Memory B cell (primary cell): ENCODE results near the gene CYP26B1.

Experiments
- ATAC-seq: fragments of 150-1000 bp; cut with Tn5 transposase; 2 replicates; pipeline ENCODE4 v1.10.0; 2021; ENCODE audit warnings: low read depth, mild to moderate bottlenecking, moderate library complexity
- DNase-seq, 2 donors: peaks; one replicate each; pipeline ENCODE4 v3.0.0; 2022; ENCODE audit warnings: low spot score in 2 of 2
- H3K27ac Mint-ChIP-seq: one replicate; pipeline ENCODE4 v1.8.0; 2022; ENCODE audit warnings: mild to moderate bottlenecking, moderate library complexity, mixed read lengths
- H3K27me3 Mint-ChIP-seq: one replicate; pipeline ENCODE4 v1.8.0; 2022; ENCODE audit warnings: mixed read lengths
- H3K36me3 Mint-ChIP-seq: one replicate; pipeline ENCODE4 v1.8.0; 2022; ENCODE audit warnings: mild to moderate bottlenecking, mixed read lengths
- H3K4me1 Mint-ChIP-seq: one replicate; pipeline ENCODE4 v1.8.0; 2022; ENCODE audit warnings: mixed read lengths
- H3K4me3 Mint-ChIP-seq: one replicate; pipeline ENCODE4 v1.8.0; 2022; ENCODE audit warnings: mild to moderate bottlenecking, moderate library complexity, mixed read lengths
- H3K9me3 Mint-ChIP-seq: one replicate; pipeline ENCODE4 v1.8.0; 2022; ENCODE audit warnings: mixed read lengths

CYP26B1 gene

DNA sequence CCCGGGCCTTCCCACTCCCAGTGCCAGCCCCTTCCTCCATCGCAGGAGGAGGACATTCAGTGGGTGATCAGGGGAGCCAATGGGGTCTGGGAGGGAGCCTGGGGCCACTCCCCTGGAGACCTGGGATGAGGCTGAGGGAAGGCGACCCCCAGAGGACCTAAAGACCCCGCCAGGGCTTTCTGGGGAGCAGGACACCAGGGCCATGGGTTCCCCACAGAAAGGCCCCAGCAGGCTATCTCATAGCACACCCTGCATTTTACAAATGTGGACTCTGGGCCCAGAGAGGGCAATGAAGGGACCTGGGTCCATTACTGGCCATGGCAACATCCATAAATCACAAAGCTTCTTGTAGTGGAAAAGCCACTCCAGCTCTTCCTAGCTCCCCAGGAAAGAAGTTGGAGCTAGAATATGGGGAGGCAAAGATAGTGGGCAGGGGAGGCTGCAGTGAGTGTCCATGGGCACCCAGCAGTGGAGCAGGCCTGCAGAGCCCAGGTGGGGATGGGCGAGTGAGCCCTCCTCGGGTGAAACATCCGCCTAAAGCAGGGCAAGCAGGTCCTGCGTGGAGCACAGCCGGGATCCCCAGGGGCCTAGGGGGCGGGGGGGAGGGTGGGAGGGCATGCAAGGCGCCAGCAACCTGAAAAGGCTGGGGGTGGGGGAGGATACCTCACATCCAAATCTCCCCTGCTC lies 13.8 kb downstream of the CYP26B1 start:
- Mint-ChIP-seq H3K9me3 (no peaks in the 10 kb centered on the region), H3K4me3 (no peak overlapping the region), H3K27ac (no peak overlapping the region), H3K4me1 (peaks cover 4% of the 10 kb centered on the region), H3K36me3 (no peaks in the 10 kb centered on the region), H3K27me3 (peaks cover 11% of the 10 kb centered on the region)
- DNase-seq = no peak
- ATAC-seq = no peak

DNA sequence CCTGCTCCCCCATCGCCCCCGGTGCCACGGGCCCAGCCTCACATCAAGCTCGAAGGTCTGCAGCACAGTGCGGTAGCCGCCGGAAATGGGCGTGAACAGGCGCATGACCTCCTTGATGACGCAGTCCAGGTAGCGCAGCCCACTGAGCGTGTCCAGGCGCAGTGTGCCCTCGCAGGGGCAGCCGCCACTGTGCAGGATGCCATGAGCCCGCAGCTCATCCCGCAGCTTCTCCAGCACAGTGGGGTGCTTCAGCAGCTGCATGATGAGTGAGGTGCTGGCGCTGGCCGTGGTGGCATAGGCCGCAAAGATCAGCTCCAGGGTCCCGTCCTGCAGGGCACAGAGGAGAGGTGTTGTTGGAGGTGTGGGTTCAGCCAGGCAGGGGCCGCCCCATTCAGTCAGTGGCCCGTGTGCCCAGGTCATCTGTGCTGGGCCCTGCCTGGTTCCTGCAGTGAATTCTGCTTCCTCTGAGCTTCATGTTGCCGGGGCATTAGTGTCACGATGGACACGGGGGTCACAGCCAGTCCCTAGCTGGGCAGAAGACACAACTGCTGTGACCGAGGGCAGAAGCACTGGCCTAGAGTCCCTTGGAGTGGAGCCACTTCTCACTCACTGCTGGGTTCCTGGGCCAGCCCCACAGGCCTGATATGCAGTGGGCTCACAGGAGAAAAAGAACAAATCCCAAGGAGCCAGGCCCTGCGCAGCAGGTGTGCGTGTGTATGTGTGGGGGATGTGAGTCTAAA lies 14.5 kb downstream of the CYP26B1 start:
- no peaks in the 10 kb centered on the region for H3K36me3 Mint-ChIP-seq
- no peak for DNase-seq
- ATAC-seq = no peak
- H3K27me3 Mint-ChIP-seq = peaks cover 11% of the 10 kb centered on the region
- H3K9me3 Mint-ChIP-seq = no peaks in the 10 kb centered on the region
- no peak overlapping the region for H3K27ac Mint-ChIP-seq
- no peak overlapping the region for H3K4me3 Mint-ChIP-seq
- H3K4me1 Mint-ChIP-seq = peaks cover 4% of the 10 kb centered on the region

DNA sequence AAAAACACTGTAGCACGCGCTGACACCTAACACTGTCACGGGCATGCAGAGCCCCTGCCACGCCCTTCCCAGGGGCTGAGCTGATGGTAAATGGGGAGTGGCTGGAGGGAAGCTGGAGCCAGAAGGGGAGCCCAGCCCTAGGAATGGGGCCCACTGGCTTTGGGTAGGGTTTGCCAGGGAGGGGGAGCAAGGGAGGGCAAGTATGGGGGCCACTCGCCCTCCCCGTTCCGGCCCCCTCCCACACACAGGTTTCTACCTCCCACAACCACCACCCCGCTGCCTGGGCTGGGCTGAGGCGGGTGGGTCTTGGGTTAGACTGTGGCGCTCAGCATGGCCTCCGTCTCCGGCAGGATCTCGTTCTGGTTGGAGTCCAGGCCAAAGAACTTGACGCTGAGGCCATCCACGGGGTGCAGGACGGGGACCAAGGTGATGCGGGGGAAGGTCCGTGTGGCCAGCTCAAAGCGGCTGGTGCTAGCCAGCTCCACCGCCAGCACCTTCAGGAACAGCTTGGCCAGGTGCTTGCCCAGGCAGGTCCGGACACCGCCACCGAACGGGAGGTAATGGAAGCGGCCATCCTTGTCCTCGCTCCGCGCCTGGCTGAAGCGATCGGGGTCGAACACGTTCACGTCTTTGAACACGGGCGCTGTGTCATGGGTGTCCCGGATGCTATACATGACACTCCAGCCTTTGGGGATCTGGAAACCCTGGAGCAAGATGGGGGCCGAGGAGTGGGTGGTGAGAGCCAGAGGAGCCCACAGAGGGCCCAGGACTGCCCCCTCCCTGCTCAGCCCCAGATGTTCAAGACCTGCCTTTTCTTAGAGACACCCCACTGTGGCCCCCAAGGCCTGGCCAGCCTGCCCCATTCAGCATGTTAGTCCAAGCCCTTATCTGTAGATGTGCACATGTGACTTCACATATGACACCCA lies 15.5 kb downstream of the CYP26B1 start:
- DNase-seq (no peak), ATAC-seq (no peak)
- H3K4me1 Mint-ChIP-seq = peaks cover under 1% of the 10 kb centered on the region
- peaks cover 9% of the 10 kb centered on the region for H3K27me3 Mint-ChIP-seq
- no peak overlapping the region for H3K27ac Mint-ChIP-seq
- H3K36me3 Mint-ChIP-seq = no peaks in the 10 kb centered on the region
- H3K9me3 Mint-ChIP-seq = no peaks in the 10 kb centered on the region
- H3K4me3 Mint-ChIP-seq = no peak overlapping the region

DNA sequence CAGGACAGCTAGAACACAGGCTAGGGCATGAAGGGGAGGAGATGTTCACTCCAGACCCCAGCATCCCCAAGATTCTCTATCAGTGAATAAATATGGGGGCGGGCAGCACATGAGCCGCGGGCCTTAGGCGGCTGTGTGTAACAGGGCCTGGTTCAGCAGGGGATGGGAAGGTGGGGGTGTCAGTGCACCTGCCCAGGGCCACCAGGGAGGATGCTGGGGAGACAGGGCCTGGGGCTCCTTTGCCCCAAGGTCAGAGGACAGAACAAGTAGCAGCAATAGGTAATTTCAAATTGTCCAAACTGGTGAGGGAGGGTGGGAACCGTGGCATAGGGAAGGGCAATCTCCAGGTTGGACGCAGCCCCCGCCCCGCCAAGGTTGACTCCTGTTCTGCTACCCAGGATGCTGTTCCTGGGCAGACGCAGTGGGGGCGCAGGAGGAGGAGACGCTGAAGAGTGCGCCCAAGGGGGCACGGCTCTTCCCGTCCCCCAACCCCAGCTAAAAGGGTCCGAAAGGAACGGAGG lies 16.2 kb downstream of the CYP26B1 start:
- Mint-ChIP-seq H3K4me1 (no peaks in the 10 kb centered on the region), H3K27ac (no peak overlapping the region), H3K9me3 (no peaks in the 10 kb centered on the region), H3K4me3 (no peak overlapping the region), H3K27me3 (peaks cover 9% of the 10 kb centered on the region), H3K36me3 (no peaks in the 10 kb centered on the region)
- ATAC-seq = no peak
- DNase-seq = no peak

DNA sequence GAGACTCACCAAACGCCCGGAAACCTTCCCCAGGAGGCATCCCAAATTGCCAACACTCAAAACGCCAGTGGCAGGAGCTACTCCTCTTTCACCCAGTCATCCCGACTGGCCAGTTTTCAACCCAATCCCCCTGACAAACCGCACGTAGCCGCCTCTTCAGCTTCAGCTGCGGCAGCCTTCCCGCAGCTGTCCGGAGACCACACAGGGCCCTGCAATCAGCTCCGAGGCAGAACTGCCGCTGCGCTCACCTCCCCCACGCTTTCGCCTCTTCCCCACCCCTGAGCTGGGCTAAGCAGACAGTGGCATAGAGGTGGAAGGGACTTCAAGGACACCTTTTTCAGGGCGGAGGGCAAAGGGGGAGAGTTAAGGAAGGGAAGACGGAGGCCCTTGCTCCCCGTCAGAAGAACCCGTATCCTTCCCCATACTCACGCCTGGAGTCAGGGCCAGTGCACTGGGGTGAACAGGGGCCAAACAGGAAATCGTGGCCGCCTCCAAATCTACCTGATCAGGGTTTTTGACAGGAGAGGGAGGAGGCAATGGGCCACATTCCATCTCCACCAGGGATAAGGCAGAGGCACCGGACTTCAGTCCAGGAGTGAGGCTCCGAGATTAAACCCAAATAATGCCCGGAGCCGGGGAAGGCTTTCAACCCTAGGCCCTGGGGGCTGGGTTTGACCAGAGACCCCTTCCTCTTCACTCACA lies 16.9 kb downstream of the CYP26B1 start:
- ATAC-seq (no peak), DNase-seq (no peak)
- H3K4me3 Mint-ChIP-seq = no peak overlapping the region
- peaks cover 11% of the 10 kb centered on the region for H3K27me3 Mint-ChIP-seq
- peaks cover 4% of the 10 kb centered on the region for H3K4me1 Mint-ChIP-seq
- no peaks in the 10 kb centered on the region for H3K36me3 Mint-ChIP-seq
- H3K27ac Mint-ChIP-seq = no peak overlapping the region
- H3K9me3 Mint-ChIP-seq = no peaks in the 10 kb centered on the region

DNA sequence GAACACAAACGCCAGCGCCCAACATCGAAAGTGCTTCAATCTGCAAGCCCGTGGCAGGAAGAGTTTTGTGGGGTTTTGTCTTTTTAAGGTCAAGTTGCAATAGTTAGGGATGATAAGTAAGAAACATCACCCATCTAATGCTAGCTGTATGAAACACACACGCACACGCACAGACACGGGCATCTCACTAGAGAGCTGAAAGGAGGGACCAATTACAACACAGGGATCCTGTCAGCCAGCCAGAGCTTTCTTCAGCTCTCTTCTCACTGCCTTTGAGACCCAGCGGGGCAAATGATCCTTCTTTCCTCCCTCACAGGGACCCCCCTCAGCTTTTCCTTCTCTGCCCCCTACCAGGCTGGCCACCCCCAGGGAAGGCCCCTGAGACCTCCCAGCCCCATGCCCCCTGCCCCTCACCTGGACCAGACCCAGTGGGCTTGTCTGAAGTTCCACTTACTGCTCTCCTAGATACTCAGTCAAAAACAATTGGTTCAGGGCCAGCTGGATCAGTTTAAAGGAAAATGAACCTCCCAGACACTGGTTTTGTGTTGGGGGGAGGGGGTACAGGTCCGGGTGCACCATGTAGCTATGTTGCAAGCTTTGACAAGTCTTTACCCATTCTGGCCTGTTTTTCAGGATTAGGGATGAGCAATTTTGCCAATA lies 17.9 kb downstream of the CYP26B1 start:
- ATAC-seq = no peak
- peaks cover 4% of the 10 kb centered on the region for H3K4me1 Mint-ChIP-seq
- no peaks in the 10 kb centered on the region for H3K36me3 Mint-ChIP-seq
- no peak overlapping the region for H3K27ac Mint-ChIP-seq
- H3K9me3 Mint-ChIP-seq = no peaks in the 10 kb centered on the region
- DNase-seq = no peak
- no peak overlapping the region for H3K4me3 Mint-ChIP-seq
- H3K27me3 Mint-ChIP-seq = peaks cover 11% of the 10 kb centered on the region

DNA sequence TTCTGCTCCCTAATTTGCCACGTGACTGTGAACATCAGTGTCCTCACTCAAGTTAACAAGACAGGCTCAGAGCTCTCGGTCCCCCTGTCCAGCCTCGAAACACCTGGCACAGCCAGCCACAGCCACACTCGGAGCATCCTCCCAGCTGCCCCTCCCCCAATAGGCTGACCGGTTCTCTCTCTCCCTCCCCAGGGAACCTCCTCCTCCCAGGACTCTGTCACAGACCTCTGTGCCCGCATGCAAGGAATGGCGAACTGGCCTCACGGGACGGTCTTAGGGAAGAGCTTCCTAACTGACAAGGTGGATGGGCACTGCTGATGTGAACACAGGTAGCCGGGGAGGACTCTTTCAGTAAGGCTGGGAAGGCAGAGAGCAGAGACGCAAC lies 18.8 kb downstream of the CYP26B1 start:
- Mint-ChIP-seq H3K9me3 (no peaks in the 10 kb centered on the region), H3K27ac (no peak overlapping the region), H3K27me3 (peaks cover 10% of the 10 kb centered on the region), H3K4me3 (no peak overlapping the region), H3K4me1 (peaks cover 4% of the 10 kb centered on the region), H3K36me3 (no peaks in the 10 kb centered on the region)
- ATAC-seq (no peak), DNase-seq (no peak)

DNA sequence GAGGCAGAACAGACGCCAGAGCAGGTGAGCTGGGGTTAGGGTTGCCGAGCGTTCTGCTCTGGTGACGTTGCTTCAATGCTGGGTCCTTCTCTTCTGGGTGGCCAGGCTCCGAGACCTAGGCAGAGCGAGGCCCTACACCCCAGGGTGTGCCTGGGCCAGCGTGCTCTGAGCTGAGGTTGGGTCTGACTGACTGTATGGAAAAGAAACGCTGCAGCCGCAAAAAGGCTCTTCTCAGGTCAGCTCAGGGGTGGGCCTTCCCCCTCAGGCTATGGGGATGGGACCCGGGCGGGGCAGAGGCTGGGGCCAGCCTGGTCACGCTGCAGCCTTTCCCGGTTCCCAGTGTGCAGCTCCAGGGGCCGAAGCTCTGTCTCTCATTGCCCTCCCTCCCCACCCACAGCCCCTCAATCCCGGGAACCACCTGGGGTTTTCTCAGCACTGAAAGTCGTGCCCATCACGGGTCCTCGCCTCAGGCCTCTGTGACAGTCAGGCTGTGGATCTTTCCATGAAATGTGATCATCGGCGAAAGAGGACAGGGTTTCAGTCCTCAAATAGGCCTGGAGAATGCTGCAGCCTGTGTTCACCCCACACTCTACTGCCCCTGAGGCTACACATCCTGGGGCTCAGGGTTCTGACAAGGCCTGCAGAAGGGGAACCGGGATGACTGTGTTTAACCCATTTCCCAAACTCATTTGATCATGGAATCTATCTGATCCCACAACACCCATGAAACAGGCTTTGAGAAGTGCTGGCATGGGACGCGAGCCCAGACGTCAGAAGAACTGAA lies 19.4 kb downstream of the CYP26B1 start:
- peaks cover 8% of the 10 kb centered on the region for H3K27me3 Mint-ChIP-seq
- DNase-seq (no peak), ATAC-seq (no peak)
- no peak overlapping the region for H3K4me3 Mint-ChIP-seq
- no peaks in the 10 kb centered on the region for H3K9me3 Mint-ChIP-seq
- H3K27ac Mint-ChIP-seq = no peak overlapping the region
- H3K4me1 Mint-ChIP-seq = peaks cover 4% of the 10 kb centered on the region
- H3K36me3 Mint-ChIP-seq = no peaks in the 10 kb centered on the region

DNA sequence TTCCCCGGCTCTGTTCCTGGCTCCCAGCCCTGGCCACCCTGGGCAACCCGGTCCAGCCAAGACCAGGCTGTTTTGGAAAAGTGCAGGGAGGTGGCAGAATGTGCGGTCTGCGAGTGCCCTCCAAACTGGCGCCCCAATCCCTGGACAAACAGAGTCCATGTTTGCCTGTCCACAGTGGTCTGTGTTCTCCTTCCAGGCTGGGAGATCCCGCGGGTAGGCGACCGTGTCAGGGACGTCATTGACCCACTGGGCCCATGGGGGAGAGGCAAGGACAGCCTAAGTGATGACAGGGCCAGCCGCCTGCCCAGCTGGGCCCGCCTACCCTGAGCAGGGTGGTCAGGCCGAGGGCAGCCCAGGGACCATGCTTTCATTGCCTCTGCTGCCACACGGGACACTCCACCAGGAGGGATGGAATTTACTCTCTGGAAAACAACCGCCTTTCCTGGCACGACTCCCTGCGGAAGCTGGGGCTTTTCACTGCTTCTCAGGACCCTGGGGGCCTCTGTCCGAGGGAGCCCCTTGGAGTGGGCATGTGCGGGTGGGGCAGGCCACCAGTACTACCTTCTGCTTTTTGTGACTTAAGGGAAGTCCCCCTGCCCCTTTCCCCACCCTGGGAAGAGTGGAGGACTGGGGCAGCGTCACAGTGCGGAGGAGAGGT lies 20.1 kb downstream of the CYP26B1 start:
- no peaks in the 10 kb centered on the region for H3K36me3 Mint-ChIP-seq

DNA sequence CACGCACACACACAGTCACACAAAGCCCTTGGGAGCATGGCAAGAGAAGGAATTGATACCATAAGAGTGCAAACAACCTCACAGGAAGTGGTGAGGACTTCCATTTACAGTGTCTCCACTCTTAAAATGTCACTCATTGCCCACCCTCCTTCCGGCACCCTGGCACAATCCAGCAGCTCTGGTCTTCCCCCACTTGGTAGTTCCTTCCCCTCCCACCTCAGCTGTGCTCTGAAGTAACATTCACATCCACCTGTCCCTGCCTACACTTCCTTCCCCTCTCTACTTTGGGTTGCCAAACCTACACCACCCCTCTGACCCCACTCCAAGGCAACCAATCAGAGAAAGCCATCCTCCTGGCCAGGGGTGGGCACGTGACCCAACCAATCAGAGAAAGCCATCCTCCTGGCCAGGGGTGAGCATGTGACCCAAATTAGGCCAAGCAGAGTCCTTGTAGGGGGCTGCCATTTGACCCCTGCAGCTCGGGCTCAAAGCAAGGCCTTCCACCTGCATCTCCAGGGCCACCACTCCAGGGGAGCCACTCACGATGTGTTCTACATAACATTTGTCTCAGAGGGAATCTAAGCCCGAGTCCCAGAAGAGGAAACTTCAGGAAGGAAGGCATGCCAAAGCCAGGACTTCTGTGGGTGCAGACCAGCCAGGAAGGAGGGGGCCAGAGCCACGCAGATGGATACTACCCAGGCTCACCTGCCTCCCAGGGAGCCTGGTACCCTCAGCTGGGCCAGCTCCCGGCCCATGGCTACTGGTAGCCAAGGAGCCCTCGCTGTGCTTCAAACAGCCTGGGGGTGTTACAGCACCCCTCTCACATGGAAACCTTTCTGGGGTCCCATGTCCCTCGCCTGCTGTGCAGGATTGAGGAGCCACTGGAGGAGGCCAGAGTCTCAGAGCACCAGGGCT lies 21.2 kb downstream of the CYP26B1 start:
- peak in 1 of 2 donors; percentile 4 for DNase-seq
- H3K36me3 Mint-ChIP-seq = no peaks in the 10 kb centered on the region

More for the DNA sequence above, 20.1 kb downstream of the CYP26B1 start:
- DNase-seq = no peak
- Mint-ChIP-seq H3K27me3 (peaks cover 8% of the 10 kb centered on the region), H3K4me3 (no peak overlapping the region), H3K4me1 (peaks cover 4% of the 10 kb centered on the region), H3K27ac (no peak overlapping the region), H3K9me3 (peaks cover under 1% of the 10 kb centered on the region)
- ATAC-seq = no peak

DNA sequence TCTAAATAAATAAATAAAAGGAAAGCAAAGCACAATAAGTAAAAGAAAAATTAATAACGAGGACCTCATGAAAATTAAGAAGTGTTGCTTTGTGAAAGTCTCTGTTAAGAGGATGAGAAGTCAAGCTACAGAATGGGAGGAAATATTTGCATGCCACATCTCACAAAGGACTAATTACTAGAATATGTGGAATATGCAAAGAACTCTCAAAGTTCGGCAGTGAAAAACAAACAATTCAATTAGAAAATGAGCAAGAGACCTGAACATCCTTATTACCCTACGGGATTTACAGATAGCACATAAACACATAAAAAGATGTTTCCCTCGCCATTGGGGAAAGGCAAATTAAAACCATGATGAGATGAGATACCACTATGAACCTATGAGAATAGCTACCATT lies 23.3 kb downstream of the CYP26B1 start:
- ATAC-seq (no peak), DNase-seq (no peak)
- Mint-ChIP-seq H3K27me3 (peaks cover 4% of the 10 kb centered on the region), H3K9me3 (peaks cover 5% of the 10 kb centered on the region), H3K4me1 (peaks cover 4% of the 10 kb centered on the region), H3K27ac (no peak overlapping the region), H3K36me3 (no peaks in the 10 kb centered on the region), H3K4me3 (no peak overlapping the region)

More for the DNA sequence above, 21.2 kb downstream of the CYP26B1 start:
- Mint-ChIP-seq H3K9me3 (peaks cover 5% of the 10 kb centered on the region), H3K27me3 (peaks cover 8% of the 10 kb centered on the region), H3K4me3 (no peak overlapping the region), H3K4me1 (peaks cover 4% of the 10 kb centered on the region), H3K27ac (no peak overlapping the region)
- no peak for ATAC-seq
